ENCODE data around the gene RER1.
A peak's percentile ranks its signal among the peaks of the same experiment; 100 is the strongest.

Gene RER1

GRCh38 chr1:2415801-2416208 lies 24.2 kb downstream of the RER1 start:
- DNase-seq (peak; percentile 52 to 71), ATAC-seq (peak; percentile 46)
- Mint-ChIP-seq H3K4me1 (peaks cover 64% of the 10 kb centered on the region), H3K9me3 (no peaks in the 10 kb centered on the region), H3K27me3 (no peaks in the 10 kb centered on the region), H3K27ac (peak overlapping the region; percentile 88 to 90), H3K4me3 (peak overlapping the region; percentile 98)

GRCh38 chr1:2416403-2416802 lies 24.8 kb downstream of the RER1 start:
- Mint-ChIP-seq H3K27me3 (no peaks in the 10 kb centered on the region), H3K4me3 (peak overlapping the region; percentile 98), H3K27ac (peak overlapping the region in 1 of 2 donors; percentile 68), H3K9me3 (no peaks in the 10 kb centered on the region), H3K4me1 (peaks cover 58% of the 10 kb centered on the region)
- ATAC-seq (peak; percentile 2), DNase-seq (peak; percentile 8 to 45)

DNA sequence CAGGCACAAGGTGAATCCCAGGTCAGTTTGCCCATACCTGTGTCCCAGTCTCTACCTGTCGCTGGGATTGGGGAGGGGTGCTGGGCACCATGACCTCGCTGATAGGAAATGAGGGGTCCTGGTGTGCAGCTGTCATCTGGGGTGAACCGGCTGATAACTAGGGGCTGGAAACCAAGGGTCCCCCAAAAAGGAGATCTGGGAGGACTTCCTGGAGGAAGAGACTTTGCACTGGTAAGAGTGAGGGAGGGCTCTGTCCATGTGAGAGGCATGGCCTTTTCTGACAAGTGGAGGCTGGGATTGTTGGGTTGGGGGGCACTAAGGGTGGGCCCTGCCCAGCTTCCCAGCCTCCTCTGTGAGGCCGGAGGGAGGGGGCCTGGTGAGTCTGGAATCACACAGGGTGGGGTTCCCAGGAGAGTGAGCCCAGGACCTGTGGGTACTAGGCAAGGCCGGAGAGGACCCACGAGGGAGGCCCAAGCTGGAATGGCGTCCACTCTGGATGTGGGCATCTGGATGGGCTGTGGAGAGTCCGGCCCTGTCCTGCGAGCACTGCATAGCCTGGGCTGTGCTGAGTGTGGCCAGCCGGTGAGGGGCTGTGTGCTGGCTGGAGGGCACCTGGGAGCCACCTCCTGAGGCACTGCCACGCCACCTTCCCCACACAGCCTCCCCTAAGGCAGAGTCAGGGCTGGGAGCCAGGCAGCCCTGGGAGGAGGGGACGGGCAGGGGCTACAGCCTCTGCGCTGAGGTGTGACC lies 25.6 kb downstream of the RER1 start:
- ATAC-seq, result no peak
- Mint-ChIP-seq H3K27me3 (no peaks in the 10 kb centered on the region), H3K4me1 (peaks cover 52% of the 10 kb centered on the region), H3K4me3 (peak overlapping the region; percentile 98), H3K27ac (peak overlapping the region; percentile 68 to 71), H3K9me3 (no peaks in the 10 kb centered on the region)
- DNase-seq, result no peak

DNA sequence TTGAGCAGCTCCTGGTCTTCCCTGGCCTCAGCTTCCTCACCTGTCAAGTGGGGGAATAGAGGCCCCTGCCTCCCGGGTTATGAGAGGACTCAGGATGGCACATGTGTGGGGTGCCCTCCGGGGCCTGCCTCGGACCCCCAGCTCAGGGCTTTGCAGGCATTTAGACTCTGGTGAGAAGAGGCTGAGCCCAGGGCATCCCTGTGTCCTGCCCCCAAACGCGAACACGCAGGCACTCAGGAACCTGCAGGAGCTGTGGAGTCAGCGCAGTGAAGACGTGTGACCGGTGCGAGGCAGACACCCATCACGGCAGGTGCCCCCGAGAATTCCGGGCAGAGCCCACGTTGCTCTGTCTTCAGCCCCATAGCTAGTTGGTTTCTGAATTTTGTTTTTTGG lies 26.2 kb downstream of the RER1 start:
- H3K4me3 Mint-ChIP-seq, result no peak overlapping the region
- H3K27me3 Mint-ChIP-seq, result no peaks in the 10 kb centered on the region
- peak overlapping the region in 1 of 2 donors; percentile 42 for H3K27ac Mint-ChIP-seq
- peaks cover 52% of the 10 kb centered on the region for H3K4me1 Mint-ChIP-seq
- no peak for DNase-seq
- no peak for ATAC-seq
- no peaks in the 10 kb centered on the region for H3K9me3 Mint-ChIP-seq

GRCh38 chr1:2418791-2419320 lies 27.2 kb downstream of the RER1 start:
- Mint-ChIP-seq H3K27ac (peak overlapping the region in 1 of 2 donors; percentile 80), H3K4me3 (no peak overlapping the region), H3K4me1 (peaks cover 49% of the 10 kb centered on the region), H3K27me3 (no peaks in the 10 kb centered on the region), H3K9me3 (no peaks in the 10 kb centered on the region)
- ATAC-seq (no peak), DNase-seq (no peak)

- H3K27ac Mint-ChIP-seq, result no peak overlapping the region
Observed at GRCh38 chr1:2419416-2419815, 27.8 kb downstream of the RER1 start.

DNA sequence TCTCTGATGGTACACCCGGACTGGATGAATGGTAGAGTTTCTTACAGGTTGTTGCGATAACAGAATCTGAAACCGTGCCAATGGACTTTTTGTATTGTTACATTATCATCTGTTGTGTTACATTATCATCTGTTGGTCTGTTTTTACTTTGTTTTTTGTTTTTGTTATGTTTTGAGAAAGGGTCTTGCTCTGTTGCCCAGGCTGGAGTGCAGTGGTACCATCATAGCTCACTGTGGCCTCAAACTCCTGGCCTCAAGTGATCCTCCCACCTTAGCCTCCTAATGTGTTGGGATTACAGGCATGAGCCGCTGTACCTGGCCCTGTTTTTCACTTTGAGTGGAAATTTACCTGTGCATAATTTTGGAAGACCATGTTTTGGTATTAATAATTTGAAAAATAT lies 30.9 kb downstream of the RER1 start:
- ATAC-seq (no peak), DNase-seq (no peak)
- no peak overlapping the region for H3K27ac Mint-ChIP-seq
- no peak overlapping the region for H3K4me3 Mint-ChIP-seq
- no peaks in the 10 kb centered on the region for H3K9me3 Mint-ChIP-seq
- no peaks in the 10 kb centered on the region for H3K27me3 Mint-ChIP-seq
- H3K4me1 Mint-ChIP-seq, result peaks cover 14% of the 10 kb centered on the region

More at GRCh38 chr1:2419416-2419815, 27.8 kb downstream of the RER1 start:
- ATAC-seq (no peak), DNase-seq (no peak)
- H3K4me3 Mint-ChIP-seq, result no peak overlapping the region
- no peaks in the 10 kb centered on the region for H3K27me3 Mint-ChIP-seq
- H3K4me1 Mint-ChIP-seq, result peaks cover 44% of the 10 kb centered on the region
- no peaks in the 10 kb centered on the region for H3K9me3 Mint-ChIP-seq

GRCh38 chr1:2425892-2426291 lies 34.3 kb downstream of the RER1 start:
- Mint-ChIP-seq H3K27ac (no peak overlapping the region), H3K27me3 (no peaks in the 10 kb centered on the region), H3K4me1 (no peaks in the 10 kb centered on the region), H3K9me3 (peaks cover 4 to 16% of the 10 kb centered on the region in 2 donors), H3K4me3 (no peak overlapping the region)
- DNase-seq (no peak), ATAC-seq (no peak)

GRCh38 chr1:2426540-2426939 lies 34.9 kb downstream of the RER1 start:
- H3K4me3 Mint-ChIP-seq, result no peak overlapping the region
- no peak for ATAC-seq
- H3K27ac Mint-ChIP-seq, result peak overlapping the region in 1 of 2 donors; percentile 34
- peaks cover 4 to 16% of the 10 kb centered on the region in 2 donors for H3K9me3 Mint-ChIP-seq
- H3K4me1 Mint-ChIP-seq, result no peaks in the 10 kb centered on the region
- no peaks in the 10 kb centered on the region for H3K27me3 Mint-ChIP-seq
- DNase-seq, result no peak

DNA sequence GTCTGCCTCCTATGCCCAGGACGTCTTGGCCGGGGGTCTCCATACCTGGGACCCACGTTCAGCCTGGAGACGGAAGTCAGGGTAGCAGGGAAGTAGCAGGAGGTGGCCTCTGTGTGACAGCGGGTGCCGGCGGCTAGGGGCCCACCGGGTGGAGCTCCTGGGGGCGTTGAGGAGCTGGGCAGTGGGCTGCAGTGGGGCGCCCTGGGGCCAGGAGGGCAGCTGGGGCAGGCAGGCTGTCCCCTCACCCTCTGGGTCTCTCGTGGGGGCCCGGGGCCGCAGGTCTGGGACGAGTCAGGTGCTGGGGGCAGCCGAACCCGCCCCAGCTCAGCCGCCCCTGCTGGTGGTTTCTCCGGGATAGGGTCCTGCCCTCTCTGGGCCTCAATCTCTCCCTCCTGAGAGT lies 35.4 kb downstream of the RER1 start:
- ATAC-seq (no peak), DNase-seq (no peak)
- peaks cover 4 to 16% of the 10 kb centered on the region in 2 donors for H3K9me3 Mint-ChIP-seq
- no peak overlapping the region for H3K27ac Mint-ChIP-seq
- no peak overlapping the region for H3K4me3 Mint-ChIP-seq
- H3K4me1 Mint-ChIP-seq, result no peaks in the 10 kb centered on the region
- H3K27me3 Mint-ChIP-seq, result no peaks in the 10 kb centered on the region

DNA sequence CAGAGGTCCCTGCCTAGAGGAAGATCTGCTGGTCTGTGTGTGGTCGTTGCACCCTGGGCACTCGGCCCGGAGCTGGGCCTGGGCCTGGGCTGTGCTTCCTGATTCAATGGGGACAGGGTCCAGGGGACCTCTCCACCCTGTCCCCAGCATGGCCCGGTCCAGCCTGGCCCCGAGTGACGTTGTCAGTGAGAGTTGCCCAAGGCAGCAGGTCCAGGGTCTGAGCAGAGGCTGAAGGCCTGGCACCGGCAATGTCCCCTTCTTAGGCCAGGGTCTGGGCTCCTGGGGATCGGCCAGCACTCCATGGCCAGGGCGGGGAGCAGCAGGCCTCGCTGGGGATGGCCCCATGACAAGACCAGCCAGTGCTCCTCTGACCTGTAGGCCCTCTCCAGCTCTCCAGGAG lies 36.3 kb downstream of the RER1 start:
- Mint-ChIP-seq H3K27ac (no peak overlapping the region), H3K4me3 (no peak overlapping the region), H3K27me3 (no peaks in the 10 kb centered on the region), H3K4me1 (no peaks in the 10 kb centered on the region), H3K9me3 (peaks cover 4 to 16% of the 10 kb centered on the region in 2 donors)
- ATAC-seq (no peak), DNase-seq (no peak)

DNA sequence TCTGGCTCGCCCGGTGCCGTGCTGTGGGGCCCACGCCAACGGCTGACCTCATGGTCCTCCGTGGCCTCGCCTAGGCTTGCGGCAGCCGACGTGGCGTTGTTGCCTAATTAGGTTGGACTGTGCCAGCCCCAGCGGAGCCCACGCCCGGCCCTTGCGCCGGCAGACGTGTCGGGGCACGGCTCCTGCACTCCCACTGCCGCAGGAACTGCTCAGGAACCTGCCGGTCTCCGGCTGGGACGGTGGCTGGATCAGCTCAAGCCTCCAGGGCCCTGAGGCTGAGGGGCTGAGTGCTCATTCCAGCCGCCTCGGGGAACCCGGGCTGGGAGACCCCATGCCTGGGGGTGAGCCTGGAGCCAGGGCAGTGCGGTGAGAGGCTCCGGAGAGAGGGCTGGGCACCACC lies 36.8 kb downstream of the RER1 start:
- Mint-ChIP-seq H3K4me3 (no peak overlapping the region), H3K4me1 (no peaks in the 10 kb centered on the region), H3K27ac (no peak overlapping the region), H3K27me3 (no peaks in the 10 kb centered on the region), H3K9me3 (peaks cover 4 to 16% of the 10 kb centered on the region in 2 donors)
- DNase-seq, result no peak
- no peak for ATAC-seq

DNA sequence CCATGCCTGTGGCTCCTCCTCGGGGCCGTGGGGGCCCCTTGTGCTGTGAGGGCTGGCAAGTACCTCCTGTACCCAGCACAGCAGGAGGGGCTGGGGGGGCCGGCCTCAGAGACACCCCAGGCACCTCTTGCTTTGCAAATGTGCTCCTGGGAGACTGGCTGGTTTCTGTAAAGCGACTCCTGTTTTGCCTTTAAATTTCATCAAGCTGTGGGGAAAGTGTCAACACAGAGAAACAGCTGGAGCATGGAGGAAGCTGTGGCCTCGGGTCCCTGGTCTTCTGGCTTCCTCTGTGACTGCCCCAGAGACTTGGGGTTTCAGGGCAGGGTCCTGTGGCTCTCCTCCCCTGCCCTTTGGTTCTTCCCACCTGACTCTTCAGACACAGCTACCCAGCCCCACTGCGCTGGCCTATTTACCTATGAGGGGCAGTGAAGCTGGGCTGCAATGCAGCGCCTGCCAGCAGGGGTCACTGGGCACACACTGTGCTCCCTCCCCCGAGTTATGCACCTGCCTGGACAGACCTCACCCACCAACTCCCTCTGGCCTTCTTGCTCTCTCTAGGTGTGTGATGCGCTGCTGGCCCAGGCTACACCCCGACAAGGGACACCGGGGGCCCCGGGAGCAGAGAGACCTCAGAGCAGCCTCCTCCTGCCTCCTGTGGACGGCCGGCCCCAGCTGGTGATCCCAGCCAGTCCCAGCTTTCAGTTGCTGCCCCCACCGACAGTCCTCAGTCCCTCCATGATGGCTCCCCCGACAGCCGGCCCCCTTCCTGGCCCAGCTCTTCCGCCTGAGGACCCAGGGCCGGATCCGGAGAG lies 38.3 kb downstream of the RER1 start:
- H3K27ac Mint-ChIP-seq, result peak overlapping the region in 1 of 2 donors; percentile 33
- H3K9me3 Mint-ChIP-seq, result peaks cover 4 to 16% of the 10 kb centered on the region in 2 donors
- ATAC-seq (no peak), DNase-seq (no peak)
- H3K4me3 Mint-ChIP-seq, result no peak overlapping the region
- H3K27me3 Mint-ChIP-seq, result no peaks in the 10 kb centered on the region
- H3K4me1 Mint-ChIP-seq, result no peaks in the 10 kb centered on the region

- Mint-ChIP-seq H3K27me3 (no peaks in the 10 kb centered on the region), H3K4me1 (no peaks in the 10 kb centered on the region), H3K4me3 (no peak overlapping the region), H3K9me3 (peaks cover 4 to 16% of the 10 kb centered on the region in 2 donors), H3K27ac (no peak overlapping the region)
- DNase-seq (no peak), ATAC-seq (no peak)
Observed at GRCh38 chr1:2430592-2430973, 38.9 kb downstream of the RER1 start.

- DNase-seq (no peak), ATAC-seq (no peak)
- Mint-ChIP-seq H3K4me3 (no peak overlapping the region), H3K27ac (no peak overlapping the region), H3K4me1 (no peaks in the 10 kb centered on the region), H3K9me3 (peaks cover 4 to 16% of the 10 kb centered on the region in 2 donors), H3K27me3 (no peaks in the 10 kb centered on the region)
Observed at GRCh38 chr1:2431103-2431502, 39.5 kb downstream of the RER1 start.

- no peaks in the 10 kb centered on the region for H3K27me3 Mint-ChIP-seq
- ATAC-seq, result no peak
- no peak overlapping the region for H3K4me3 Mint-ChIP-seq
- no peaks in the 10 kb centered on the region for H3K4me1 Mint-ChIP-seq
- DNase-seq, result no peak
- H3K27ac Mint-ChIP-seq, result peak overlapping the region in 1 of 2 donors; percentile 59
- peaks cover 4 to 16% of the 10 kb centered on the region in 2 donors for H3K9me3 Mint-ChIP-seq
Observed at GRCh38 chr1:2431518-2431917, 39.9 kb downstream of the RER1 start.

Measured in stimulated activated naive CD8-positive, alpha-beta T cell treated with anti-CD3 and anti-CD28 coated beads, Interleukin-15, amount 100 ng/mL, for 72 hours (primary cell).